ENCODE results near the gene ENPP3.

ENPP3 gene

DNA sequence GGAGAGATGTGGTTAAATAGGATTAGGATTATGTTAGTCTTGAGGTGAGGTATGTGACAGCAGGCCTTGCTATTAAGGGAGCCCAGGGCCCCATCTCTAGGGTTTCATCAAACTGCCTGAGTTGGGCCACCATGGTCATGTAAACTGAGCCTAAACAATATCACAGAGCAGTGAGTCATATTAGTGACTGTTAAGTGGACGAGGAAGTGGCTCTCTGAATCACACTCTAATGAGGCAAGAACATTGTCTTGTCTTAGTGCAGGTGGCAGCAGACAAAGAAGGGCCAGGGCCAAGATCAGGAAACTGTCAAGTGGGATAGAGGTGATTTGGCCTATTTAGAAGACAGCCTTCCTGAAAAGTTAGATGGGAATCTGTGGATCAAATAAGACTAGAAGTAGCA, 23.1 kb downstream of the ENPP3 start:
- DNase-seq (ENCODE audit: extremely low read depth, low read depth) = no peak
- TF ChIP-seq CTCF (IDR thresholded peaks at IDR 0.05; ENCODE audit: low read depth, low read length) = no peak

- no peak for TF ChIP-seq CTCF (IDR thresholded peaks at IDR 0.05; ENCODE audit: low read depth, low read length)
These were observed 26.6 kb downstream of the ENPP3 start for GRCh38 chr6:131663578-131664165.

DNA sequence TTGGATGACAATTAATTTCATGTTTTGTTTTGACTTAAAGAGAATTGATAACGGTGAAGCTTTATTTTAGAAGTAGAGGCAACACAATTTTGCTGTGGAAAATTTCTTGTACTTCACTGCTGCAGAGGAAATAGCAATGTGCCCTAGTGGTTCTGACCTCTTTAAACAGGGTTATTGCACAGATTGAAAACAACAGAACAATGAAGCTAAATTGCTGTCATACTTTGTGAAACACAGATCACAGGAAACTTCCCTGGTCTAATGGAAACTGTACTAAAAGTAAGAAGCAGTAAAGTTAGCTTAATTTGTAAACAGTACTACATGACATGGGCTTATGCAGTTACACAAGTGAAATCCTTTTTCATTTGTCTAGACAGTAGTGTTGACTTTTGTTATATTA, 32.8 kb downstream of the ENPP3 start:
- TF ChIP-seq CTCF (IDR thresholded peaks at IDR 0.05; ENCODE audit: low read depth, low read length) = no peak

More at GRCh38 chr6:131663578-131664165, 26.6 kb downstream of the ENPP3 start:
- DNase-seq (ENCODE audit: extremely low read depth, low read depth) = no peak

DNA sequence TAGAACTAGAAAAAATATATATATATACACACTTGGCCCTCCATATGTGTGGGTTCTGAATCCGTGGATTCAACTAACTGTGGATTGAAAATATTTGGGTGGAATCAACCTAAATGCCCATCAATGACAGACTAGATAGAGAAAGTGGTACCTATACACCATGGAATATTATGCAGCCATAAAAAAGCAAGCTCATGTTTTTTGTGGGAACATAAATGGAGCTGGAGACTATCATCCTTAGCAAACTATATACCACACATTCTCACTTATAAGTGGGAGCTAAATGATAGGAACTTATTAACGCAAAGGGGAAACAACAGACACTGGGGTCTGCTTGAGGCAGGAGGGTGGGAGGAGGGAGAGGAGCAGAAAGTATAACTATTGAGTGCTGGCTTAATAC, 36.1 kb downstream of the ENPP3 start:
- no peak for TF ChIP-seq CTCF (IDR thresholded peaks at IDR 0.05; ENCODE audit: low read depth, low read length)
- no peak for DNase-seq (ENCODE audit: extremely low read depth, low read depth)

More for the DNA sequence above, 32.8 kb downstream of the ENPP3 start:
- DNase-seq (ENCODE audit: extremely low read depth, low read depth) = no peak

DNA sequence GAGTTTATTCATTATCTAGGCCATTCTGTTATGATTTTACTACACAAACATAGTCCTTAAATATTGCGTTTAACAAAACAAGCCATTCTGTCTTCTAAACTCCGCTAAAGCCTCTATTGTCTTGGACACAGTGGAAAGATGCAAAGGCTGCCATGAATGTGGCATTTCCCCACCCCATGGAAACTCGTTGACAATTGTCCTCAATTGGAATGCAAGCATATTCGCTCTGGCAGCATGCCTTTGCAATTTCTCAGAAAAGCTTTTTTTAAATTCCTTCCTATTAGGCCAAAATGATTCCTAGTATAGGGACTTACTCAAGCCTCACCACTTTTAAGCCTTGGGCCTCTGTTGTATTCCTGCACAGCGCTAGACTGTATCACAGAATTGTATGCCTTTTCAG, 41.3 kb downstream of the ENPP3 start:
- TF ChIP-seq CTCF (IDR thresholded peaks at IDR 0.05; ENCODE audit: low read depth, low read length) = no peak
- no peak for DNase-seq (ENCODE audit: extremely low read depth, low read depth)

- DNase-seq (ENCODE audit: extremely low read depth, low read depth) = no peak
These were observed 43.8 kb downstream of the ENPP3 start for GRCh38 chr6:131680868-131681267.

DNA sequence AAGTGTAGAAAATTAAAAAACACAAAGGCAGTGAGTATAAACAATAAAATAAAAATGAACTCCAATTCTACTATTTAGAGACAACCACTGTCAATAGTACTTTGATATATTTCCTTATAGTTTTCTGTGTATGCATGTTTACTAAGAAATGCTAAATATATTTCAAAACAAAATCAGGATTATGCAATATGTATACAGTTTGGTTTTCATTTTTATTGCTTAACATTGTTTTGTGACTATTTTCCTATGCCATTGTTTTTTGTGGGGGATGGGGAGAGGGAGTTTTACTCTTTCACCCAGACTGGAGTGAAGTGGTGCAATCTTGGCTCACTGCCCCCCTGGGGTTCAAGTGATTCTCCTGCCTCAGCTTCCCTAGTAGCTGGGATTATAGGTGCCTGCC, 44.5 kb downstream of the ENPP3 start:
- DNase-seq (ENCODE audit: extremely low read depth, low read depth) = no peak
- no peak for TF ChIP-seq CTCF (IDR thresholded peaks at IDR 0.05; ENCODE audit: low read depth, low read length)

More at GRCh38 chr6:131680868-131681267, 43.8 kb downstream of the ENPP3 start:
- no peak for TF ChIP-seq CTCF (IDR thresholded peaks at IDR 0.05; ENCODE audit: low read depth, low read length)
